Measurements from ENCODE around the gene DPP4.

DNA sequence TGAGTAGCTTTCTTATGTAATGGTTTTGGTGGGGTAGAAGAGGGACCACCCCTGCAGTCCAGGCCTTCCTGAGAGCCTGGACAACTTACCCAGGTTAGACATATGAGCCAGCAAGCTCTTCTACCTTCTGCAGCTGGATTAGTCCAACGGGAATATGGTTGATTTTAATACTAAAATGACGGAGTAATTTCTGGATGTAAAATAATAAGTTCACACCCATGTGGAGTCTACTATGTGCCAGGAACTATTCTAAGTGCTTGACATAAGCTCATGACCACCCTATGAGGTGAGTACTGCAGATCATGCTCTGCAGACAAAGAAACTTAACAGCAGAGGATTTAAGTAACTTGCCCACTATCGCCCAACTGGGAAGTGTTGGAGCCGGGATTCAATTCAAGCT lies 45.5 kb downstream of the DPP4 start:
- TF ChIP-seq, protein P1, sequence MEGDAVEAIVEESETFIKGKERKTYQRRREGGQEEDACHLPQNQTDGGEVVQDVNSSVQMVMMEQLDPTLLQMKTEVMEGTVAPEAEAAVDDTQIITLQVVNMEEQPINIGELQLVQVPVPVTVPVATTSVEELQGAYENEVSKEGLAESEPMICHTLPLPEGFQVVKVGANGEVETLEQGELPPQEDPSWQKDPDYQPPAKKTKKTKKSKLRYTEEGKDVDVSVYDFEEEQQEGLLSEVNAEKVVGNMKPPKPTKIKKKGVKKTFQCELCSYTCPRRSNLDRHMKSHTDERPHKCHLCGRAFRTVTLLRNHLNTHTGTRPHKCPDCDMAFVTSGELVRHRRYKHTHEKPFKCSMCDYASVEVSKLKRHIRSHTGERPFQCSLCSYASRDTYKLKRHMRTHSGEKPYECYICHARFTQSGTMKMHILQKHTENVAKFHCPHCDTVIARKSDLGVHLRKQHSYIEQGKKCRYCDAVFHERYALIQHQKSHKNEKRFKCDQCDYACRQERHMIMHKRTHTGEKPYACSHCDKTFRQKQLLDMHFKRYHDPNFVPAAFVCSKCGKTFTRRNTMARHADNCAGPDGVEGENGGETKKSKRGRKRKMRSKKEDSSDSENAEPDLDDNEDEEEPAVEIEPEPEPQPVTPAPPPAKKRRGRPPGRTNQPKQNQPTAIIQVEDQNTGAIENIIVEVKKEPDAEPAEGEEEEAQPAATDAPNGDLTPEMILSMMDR (IDR thresholded peaks at IDR 0.05) = no peak
- TF ChIP-seq POLR2A (IDR thresholded peaks at IDR 0.05) (no peak), POLR2AphosphoS5 (IDR thresholded peaks at IDR 0.05) (no peak)

Measured in prostate gland (tissue), 2 donors.